ENCODE results near the gene IDH1. TPM values are rescaled to one million over a fixed set of nuclear protein-coding genes. Genes with fewer than 3 reads are reported as not detected.

IDH1 gene
- total RNA-seq, 4 donors from 2014 or later = 53.9 to 90.2 (median 61.6) TPM

- Histone ChIP-seq H3K4me1 (peaks cover 7 to 15% of the 10 kb centered on the region in 2 donors), H3K27ac (no peak overlapping the region), H3K4me3 (replicated peaks in 1 of 3) (no peak overlapping the region), H3K36me3 (peaks cover 0 to under 1% of the 10 kb centered on the region in 2 donors), H3K9me3 (no peaks in the 10 kb centered on the region), H3K27me3 (no peaks in the 10 kb centered on the region)
- intact Hi-C loops (cut with DNase I) = no loop called here
- TF ChIP-seq POLR2A (IDR thresholded peaks at IDR 0.05) = no peak
- TF ChIP-seq CTCF (IDR thresholded peaks at IDR 0.05) = peak in 2 of 6 experiments; percentile 13 to 15
- no peak for DNase-seq
- 73 to 74% methylated on average over 10 of the region's 10 CpGs for WGBS, 2 donors
Observed at GRCh38 chr2:208256192-208256782, 1.4 kb upstream of the IDH1 start.

- Histone ChIP-seq H3K27ac (peak overlapping the region; percentile 55 to 84 (median 60)), H3K9me3 (no peaks in the 10 kb centered on the region), H3K4me1 (peaks cover 7 to 15% of the 10 kb centered on the region in 2 donors), H3K4me3 (replicated peaks in 1 of 3) (peak overlapping the region; percentile 67 to 88 (median 76)), H3K27me3 (no peaks in the 10 kb centered on the region), H3K36me3 (peaks cover 0 to 6% of the 10 kb centered on the region in 2 donors)
- WGBS, 2 donors = 39 to 40% methylated on average over 13 of the region's 13 CpGs
- peak in 1 of 2 donors; percentile 13 for DNase-seq
- intact Hi-C loops (cut with DNase I) = no loop called here
- TF ChIP-seq CTCF (IDR thresholded peaks at IDR 0.05) (no peak), POLR2A (IDR thresholded peaks at IDR 0.05) (no peak)
Observed at GRCh38 chr2:208255557-208256106, 761 bp upstream of the IDH1 start.

DNA sequence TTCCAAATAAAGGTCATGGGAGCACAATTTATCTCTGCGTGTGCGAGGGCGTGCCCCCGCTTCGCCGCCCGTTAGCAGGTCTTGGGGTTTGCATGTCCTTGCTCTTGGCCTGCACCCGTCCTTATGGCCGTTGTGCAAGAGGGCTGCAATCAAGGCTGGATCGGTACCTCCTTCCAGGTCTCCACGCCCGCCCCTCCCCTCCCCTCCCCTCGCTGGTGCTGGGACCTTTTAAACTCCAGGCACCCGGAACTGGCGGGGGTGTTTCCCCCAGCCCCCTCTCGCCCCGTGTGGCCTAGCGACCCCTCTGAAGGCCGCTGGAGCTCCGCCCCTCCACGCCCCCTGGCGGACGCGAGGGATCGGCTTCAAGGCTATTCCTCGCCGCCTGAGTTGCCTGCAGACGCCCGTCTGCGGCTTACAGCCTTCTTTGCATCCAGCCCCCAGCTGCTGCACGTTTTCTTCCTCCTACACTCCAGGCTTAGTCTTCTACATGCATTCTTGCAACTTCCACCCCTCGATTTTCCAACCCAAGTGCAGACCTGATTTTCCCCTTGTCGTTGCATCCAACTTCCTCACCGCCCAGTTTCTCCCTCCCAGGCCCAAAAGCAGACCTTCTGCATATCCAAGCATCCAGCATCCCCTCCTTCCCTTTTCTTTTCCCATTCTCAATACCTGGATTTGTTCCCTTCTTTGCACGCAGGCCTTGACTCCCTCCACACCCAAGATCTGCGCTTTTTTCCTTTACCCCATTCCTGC lies 577 bp downstream of the IDH1 start:
- Histone ChIP-seq H3K27me3 (no peaks in the 10 kb centered on the region), H3K36me3 (peaks cover 0 to 8% of the 10 kb centered on the region in 2 donors), H3K4me1 (peaks cover 7 to 15% of the 10 kb centered on the region in 2 donors), H3K9me3 (no peaks in the 10 kb centered on the region), H3K27ac (peak overlapping the region; percentile 54 to 60 (median 57)), H3K4me3 (replicated peaks in 1 of 3) (peak overlapping the region; percentile 67 to 80 (median 76))
- TF ChIP-seq CTCF (IDR thresholded peaks at IDR 0.05) (peak; percentile 54 to 80 (median 64)), POLR2A (IDR thresholded peaks at IDR 0.05) (no peak)
- intact Hi-C loops (cut with DNase I) = no loop called here
- peak; percentile 80 to 81 for DNase-seq
- 1% methylated on average over 12 to 21 of the region's 36 CpGs for WGBS, 2 donors

- WGBS, 2 donors = 6 to 7% methylated on average over 6 to 7 of the region's 7 CpGs
- DNase-seq = no peak
- intact Hi-C loops (cut with DNase I) = no loop called here
- H3K4me1 ChIP-seq = peaks cover 7 to 15% of the 10 kb centered on the region in 2 donors
- no peaks in the 10 kb centered on the region for H3K9me3 ChIP-seq
- H3K36me3 ChIP-seq = peaks cover 1 to 8% of the 10 kb centered on the region in 2 donors
- no peak for TF ChIP-seq CTCF (IDR thresholded peaks at IDR 0.05)
- TF ChIP-seq POLR2A (IDR thresholded peaks at IDR 0.05) = no peak
- peak overlapping the region; percentile 54 to 60 (median 57) for H3K27ac ChIP-seq
- no peaks in the 10 kb centered on the region for H3K27me3 ChIP-seq
- peak overlapping the region; percentile 67 to 80 (median 76) for H3K4me3 ChIP-seq (replicated peaks in 1 of 3)
Observed at GRCh38 chr2:208253600-208254117, 1.2 kb downstream of the IDH1 start.

Data from thyroid gland (tissue), 4 donors.